Measurements from ENCODE around the gene DHX57. TPM values are rescaled to one million over a fixed set of nuclear protein-coding genes. Genes with fewer than 3 reads are reported as not detected.

DHX57 gene
- total RNA-seq, 1 experiment from 2014 or later = 20.8 TPM

GRCh38 chr2:38907743-38908562 is 32.2 kb upstream of the DHX57 start:
- no TSS peak for BruUV-seq (replicated peaks)

GRCh38 chr2:38907242-38907641 is 31.5 kb upstream of the DHX57 start:
- Histone ChIP-seq H3K9me3 (ENCODE audit: insufficient read depth, low read depth) (no peaks in the 10 kb centered on the region), H3K27me3 (ENCODE audit: insufficient read depth, low read depth) (no peaks in the 10 kb centered on the region), H3K9me2 (ENCODE audit: insufficient read depth) (no peaks in the 10 kb centered on the region), H3K27ac (no peak overlapping the region), H3K36me3 (ENCODE audit: low read depth) (no peaks in the 10 kb centered on the region), H3F3A (ENCODE audit: insufficient read depth, low read depth) (no peaks in the 10 kb centered on the region), H4K20me1 (ENCODE audit: insufficient read depth) (no peaks in the 10 kb centered on the region), H3K79me2 (ENCODE audit: low read depth) (no peaks in the 10 kb centered on the region), H3K4me2 (no peak overlapping the region), H3K4me3 (no peak overlapping the region), H3K4me1 (replicated peaks; ENCODE audit: insufficient read depth) (0 out of 2 replicates have a peak, but pooled peaks cover 4% of the 10 kb centered on the region), H2AFZ (no peak overlapping the region)
- POLR2A ChIA-PET (ENCODE audit: unreplicated experiment) = no interaction called here
- no TSS peak for BruUV-seq (replicated peaks)
- TF ChIP-seq CTCF (conservative IDR thresholded peaks at IDR 0.05) (no peak), EZH2 (IDR thresholded peaks at IDR 0.05; ENCODE audit: low read depth) (no peak)
- intact Hi-C loops (cut with micrococcal nuclease; ENCODE audit: unreplicated experiment) = no loop called here
- CTCF ChIA-PET = no interaction called here
- DNase-seq = no peak

More at GRCh38 chr2:38907743-38908562, 32.2 kb upstream of the DHX57 start:
- Histone ChIP-seq H3F3A (ENCODE audit: insufficient read depth, low read depth) (no peaks in the 10 kb centered on the region), H3K36me3 (ENCODE audit: low read depth) (no peaks in the 10 kb centered on the region), H3K4me3 (no peak overlapping the region), H2AFZ (no peak overlapping the region), H3K79me2 (ENCODE audit: low read depth) (no peaks in the 10 kb centered on the region), H3K27ac (no peak overlapping the region), H3K27me3 (ENCODE audit: insufficient read depth, low read depth) (no peaks in the 10 kb centered on the region), H3K4me2 (no peak overlapping the region), H3K4me1 (replicated peaks; ENCODE audit: insufficient read depth) (0 out of 2 replicates have a peak, but pooled peaks cover 4% of the 10 kb centered on the region), H4K20me1 (ENCODE audit: insufficient read depth) (no peaks in the 10 kb centered on the region), H3K9me2 (ENCODE audit: insufficient read depth) (no peaks in the 10 kb centered on the region), H3K9me3 (ENCODE audit: insufficient read depth, low read depth) (no peaks in the 10 kb centered on the region)
- CTCF ChIA-PET = no interaction called here
- POLR2A ChIA-PET (ENCODE audit: unreplicated experiment) = no interaction called here
- intact Hi-C loops (cut with micrococcal nuclease; ENCODE audit: unreplicated experiment) = no loop called here
- peak in 1 of 2 experiments; percentile 3 for DNase-seq
- no peak for TF ChIP-seq EZH2 (IDR thresholded peaks at IDR 0.05; ENCODE audit: low read depth)
- no peak for TF ChIP-seq CTCF (conservative IDR thresholded peaks at IDR 0.05)

- no peaks in the 10 kb centered on the region for H3F3A ChIP-seq (ENCODE audit: insufficient read depth, low read depth)
- H3K4me2 ChIP-seq = no peak overlapping the region
- no peaks in the 10 kb centered on the region for H3K36me3 ChIP-seq (ENCODE audit: low read depth)
- H3K4me1 ChIP-seq (replicated peaks; ENCODE audit: insufficient read depth) = 0 out of 2 replicates have a peak, but pooled peaks cover 4% of the 10 kb centered on the region
- H3K9me3 ChIP-seq (ENCODE audit: insufficient read depth, low read depth) = no peaks in the 10 kb centered on the region
- intact Hi-C loops (cut with micrococcal nuclease; ENCODE audit: unreplicated experiment) = no loop called here
- H4K20me1 ChIP-seq (ENCODE audit: insufficient read depth) = no peaks in the 10 kb centered on the region
- no peaks in the 10 kb centered on the region for H3K79me2 ChIP-seq (ENCODE audit: low read depth)
- no peaks in the 10 kb centered on the region for H3K27me3 ChIP-seq (ENCODE audit: insufficient read depth, low read depth)
- no peak overlapping the region for H2AFZ ChIP-seq
- no peak for TF ChIP-seq EZH2 (IDR thresholded peaks at IDR 0.05; ENCODE audit: low read depth)
- TF ChIP-seq CTCF (conservative IDR thresholded peaks at IDR 0.05) = no peak
- ChIA-PET POLR2A (ENCODE audit: unreplicated experiment) (no interaction called here), CTCF (no interaction called here)
- no TSS peak for BruUV-seq (replicated peaks)
- no peak overlapping the region for H3K27ac ChIP-seq
- DNase-seq = no peak
- H3K4me3 ChIP-seq = no peak overlapping the region
- no peaks in the 10 kb centered on the region for H3K9me2 ChIP-seq (ENCODE audit: insufficient read depth)
These were observed 29.5 kb upstream of the DHX57 start for GRCh38 chr2:38905251-38905650.
